K562 (cell line): ENCODE data around the gene RGS7BP. TPM values are rescaled to one million over a fixed set of nuclear protein-coding genes. Genes with fewer than 3 reads are reported as not detected.

Source experiments
- ATAC-seq: fragments of 200-7000 bp; cut with Tn5 transposase; 3 replicates; pipeline ENCODE4 v1.9.1; 2020; ENCODE audit warnings: moderate library complexity
- BruUV-seq: library from RNA; stranded (reverse); fragments of 400-500 nt; replicated peaks from 2 replicates; lab custom pipeline; 2021; lab: Mats Ljungman, UMichigan
- CTCF ChIA-PET: fragments of 300-600 bp; formaldehyde crosslinking; extraction: SDS; loops from one replicate; lab custom pipeline; 2021; ENCODE audit warnings: low intra/inter-chr PET ratio; lab: Yijun Ruan, JAX
- POLR2A ChIA-PET: fragments of 300-600, 350-650 bp; sonication (Branson Sonifier 250); formaldehyde crosslinking; extraction: SDS; loops from one replicate; lab custom pipeline; 2021; ENCODE audit warnings: antibody characterized with exemption, inconsistent platforms; lab: Yijun Ruan, JAX
- DNase-seq, 4 experiments: peaks; one replicate each; pipeline versions ENCODE4 v3.0.0 to v3.0.0-alpha.2; 2011 to 2018; ENCODE audit warnings: low spot score in 3 of 4, mixed read lengths in 3 of 4; ENCODE audit errors: extremely low read depth in 1 of 4
- FAIRE-seq: peaks from 2 replicates; lab custom pipeline; 2011; peaks lifted over from hg19 to GRCh38; lab: Jason Lieb, UNC
- H2AFZ ChIP-seq: 2 replicates; pipeline ENCODE4 v1.6.0; 2011; ENCODE audit warnings: low read depth, low read length, control low read depth, inconsistent platforms
- H3K27ac ChIP-seq: fragments of 200-600 bp; 3 replicates; pipeline ENCODE4 v1.8.0; 2011; ENCODE audit warnings: low read depth, mild to moderate bottlenecking, control low read depth, inconsistent platforms, low read length, moderate library complexity, mixed read lengths; ENCODE audit errors: extremely low read depth
- H3K27me3 ChIP-seq, 2 experiments: fragments of 300-600 bp in 1 of 2; 2 replicates in 1 of 2; 3 replicates in 1 of 2; pipeline versions ENCODE4 v1.6.0 to v1.8.0; 2011; ENCODE audit warnings: inconsistent platforms in 2 of 2, low read length in 2 of 2, mild to moderate bottlenecking in 1 of 2, mixed read lengths in 1 of 2, moderate library complexity in 1 of 2; ENCODE audit not compliant: control insufficient read depth in 2 of 2, insufficient read depth in 2 of 2
- H3K36me3 ChIP-seq: fragments of 300-600 bp; 3 replicates; pipeline ENCODE4 v1.8.0; 2011; ENCODE audit warnings: mild to moderate bottlenecking, low read length, inconsistent platforms; ENCODE audit not compliant: control insufficient read depth, insufficient read depth
- H3K4me1 ChIP-seq, 2 experiments: fragments of 200-600 bp in 1 of 2; replicated peaks in 1 of 2; 2 replicates in 1 of 2; 3 replicates in 1 of 2; pipeline versions ENCODE4 v1.5.1 to v1.8.0; 2011; ENCODE audit warnings: inconsistent platforms in 2 of 2, low read length in 2 of 2, mild to moderate bottlenecking in 1 of 2, mixed read lengths in 1 of 2, moderate library complexity in 1 of 2; ENCODE audit not compliant: control insufficient read depth in 2 of 2, insufficient read depth in 2 of 2
- H3K4me2 ChIP-seq: 2 replicates; pipeline ENCODE4 v1.6.1; 2011; ENCODE audit warnings: low read length, control low read depth, inconsistent platforms, mixed read lengths; ENCODE audit not compliant: insufficient read depth
- H3K4me3 ChIP-seq: fragments of 200-600 bp; sonication (generic), shearing (Covaris generic); 2 replicates; pipeline ENCODE4 v1.5.1; 2016; ENCODE audit warnings: control low read depth, inconsistent platforms
- H3K79me2 ChIP-seq: fragments of 200-600 bp; 3 replicates; pipeline ENCODE4 v1.8.0; 2011; ENCODE audit warnings: low read length, inconsistent platforms; ENCODE audit not compliant: control insufficient read depth, insufficient read depth
- H3K9ac ChIP-seq, 2 experiments: 2 replicates each; pipeline versions ENCODE4 v1.6.0 to v1.6.1; 2011; ENCODE audit warnings: low read depth in 2 of 2, low read length in 2 of 2, control low read depth in 1 of 2, inconsistent platforms in 1 of 2, mild to moderate bottlenecking in 1 of 2, mixed read lengths in 1 of 2; ENCODE audit not compliant: insufficient read depth in 1 of 2
- H3K9me1 ChIP-seq: one replicate; pipeline ENCODE4 v1.6.0; 2011; ENCODE audit warnings: inconsistent platforms, mild to moderate bottlenecking, low read length, moderate library complexity; ENCODE audit not compliant: control insufficient read depth, insufficient read depth
- H3K9me3 ChIP-seq: replicated peaks from 2 replicates; pipeline ENCODE4 v1.5.1; 2011; ENCODE audit warnings: low read depth, low read length, inconsistent platforms; ENCODE audit not compliant: control insufficient read depth, insufficient read depth
- H4K20me1 ChIP-seq: replicated peaks from 2 replicates; pipeline ENCODE4 v1.6.1; 2011; ENCODE audit warnings: low read length, inconsistent platforms, mixed read lengths; ENCODE audit not compliant: control insufficient read depth, insufficient read depth
- ESRRB ChIP-seq: fragments of 250-450 bp; sonication (Bioruptor Pico); IDR thresholded peaks from 2 replicates; pipeline ENCODE4 v1.5.0; 2020; ENCODE audit warnings: mild to moderate bottlenecking, moderate library complexity, borderline replicate concordance
- SIN3B ChIP-seq: fragments of 450-650 bp; IDR thresholded peaks from 2 replicates; pipeline ENCODE4 v1.6.1; 2017; ENCODE audit warnings: low read depth, mild to moderate bottlenecking, moderate library complexity
- WGBS: fragments of 100-300 bp; shearing (Covaris generic); methylation state at CpG from one replicate; pipeline ENCODE4 v1.1.6; 2016; ENCODE audit warnings: low coverage, mixed read lengths; ENCODE audit not compliant: insufficient coverage; ENCODE audit errors: missing lambda C conversion rate; 5-methylcytosine and 5-hydroxymethylcytosine counted together
- in situ Hi-C: fragments of 300-500 bp; cut with MboI; formaldehyde crosslinking; loops from 4 replicates; pipeline ENCODE4 v1.15.0; 2018; ENCODE audit warnings: inconsistent platforms, mixed read lengths
- intact Hi-C: fragments of 100-400 bp; cut with micrococcal nuclease; formaldehyde crosslinking; loops from 2 replicates; pipeline ENCODE4 v1.14.2; 2022
- polyA plus RNA-seq, 8 experiments: library from polyadenylated mRNA; depleted of rRNA in 4 of 8; stranded (reverse) in 5 of 8; unstranded in 3 of 8; fragments of >200 nt; fragmentation: Nextera tagmentation in 2 of 8; fragmentation: Illumina TruSeq in 1 of 8; extraction: Ambion mirVana in 2 of 8; extraction: Trizol in 1 of 8; gene quantifications; 2 replicates each; pipeline versions ENCODE4 v1.2.1 to v1.2.3, GENCODE V29; 2011 to 2014; ENCODE audit warnings: inconsistent platforms in 1 of 8, missing spikeins in 1 of 8
- total RNA-seq, 7 experiments: library from RNA; depleted of rRNA in 6 of 7; stranded (reverse); fragments of >200 nt in 6 of 7; fragmentation: Illumina TruSeq in 2 of 7; extraction: Trizol in 2 of 7; gene quantifications; 2 replicates each; pipeline versions ENCODE4 v1.2.1 to v1.2.3, GENCODE V29; 2011 to 2021; ENCODE audit warnings: low replicate concordance in 1 of 7
- TF ChIP-seq, protein P1 (sequence below), 2 experiments: fragments of 450-650 bp in 1 of 2; sonication (generic) in 1 of 2; formaldehyde crosslinking; conservative IDR thresholded peaks; 2 replicates each; pipeline versions ENCODE4 v1.4.0 to v1.8.1; 2020 to 2022; ENCODE audit warnings: mild to moderate bottlenecking in 1 of 2, missing genetic modification reagents in 1 of 2
- TF ChIP-seq, protein P2 (sequence below): fragments of 450-650 bp; formaldehyde crosslinking; IDR thresholded peaks from 2 replicates; pipeline ENCODE4 v1.4.0; 2020; ENCODE audit warnings: mild to moderate bottlenecking, moderate library complexity
- TF ChIP-seq, protein P3 (sequence below): sonication (generic); formaldehyde crosslinking; IDR thresholded peaks from 2 replicates; pipeline ENCODE4 v1.8.0; 2022; ENCODE audit warnings: mild to moderate bottlenecking, missing genetic modification reagents

The RGS7BP gene
- total and polyA plus RNA-seq, 9 of the 15 experiments (the other 6 are each of a cell fraction or from before 2014, with no cell fraction given) = not detected

DNA sequence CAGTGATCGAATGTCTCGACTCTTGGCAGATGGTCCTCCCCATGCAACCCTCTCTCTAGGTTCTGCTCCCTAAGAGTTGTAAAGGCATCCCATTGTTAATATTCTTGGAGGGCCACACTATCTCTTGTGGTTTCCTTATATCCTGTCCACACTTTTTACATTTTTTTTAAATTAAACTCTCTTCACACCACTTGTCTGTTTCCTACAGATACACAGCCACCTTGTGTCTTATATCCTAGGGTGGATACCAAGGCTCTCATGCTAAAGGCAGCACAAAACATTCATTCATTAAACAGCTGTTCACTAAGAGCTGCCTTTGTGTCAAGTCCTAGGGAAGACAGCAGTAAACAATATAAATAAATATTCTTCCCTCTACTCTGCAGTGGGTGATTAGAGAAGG is 124.0 kb downstream of the RGS7BP start (continued):
- TF ChIP-seq, protein P1, sequence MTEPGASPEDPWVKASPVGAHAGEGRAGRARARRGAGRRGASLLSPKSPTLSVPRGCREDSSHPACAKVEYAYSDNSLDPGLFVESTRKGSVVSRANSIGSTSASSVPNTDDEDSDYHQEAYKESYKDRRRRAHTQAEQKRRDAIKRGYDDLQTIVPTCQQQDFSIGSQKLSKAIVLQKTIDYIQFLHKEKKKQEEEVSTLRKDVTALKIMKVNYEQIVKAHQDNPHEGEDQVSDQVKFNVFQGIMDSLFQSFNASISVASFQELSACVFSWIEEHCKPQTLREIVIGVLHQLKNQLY (CRISPR knock-in tag; conservative IDR thresholded peaks at IDR 0.05) = no peak
- TF ChIP-seq ESRRB (CRISPR knock-in tag) = no peak
- TF ChIP-seq, all 486 proteins: peak for 0

DNA sequence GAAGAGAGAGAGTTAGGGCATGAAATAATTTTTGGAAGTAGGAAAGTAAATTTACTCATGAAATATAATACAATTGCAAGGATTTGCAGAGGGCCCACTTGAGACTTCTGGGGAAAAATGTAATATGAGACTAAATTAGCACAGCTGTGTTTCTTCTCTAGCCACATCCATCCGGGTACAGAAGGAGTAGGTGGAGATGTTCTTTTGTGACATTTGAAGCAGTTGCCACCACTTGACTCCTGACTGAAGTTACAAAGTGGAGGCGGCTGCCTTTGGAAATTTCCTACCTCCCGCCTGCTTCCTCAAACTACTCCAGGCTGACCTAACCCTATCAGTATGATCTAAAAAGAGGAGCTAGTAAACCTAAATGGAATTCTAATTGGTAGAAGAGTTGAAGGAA is 126.4 kb downstream of the RGS7BP start:
- Histone ChIP-seq H3K4me1 (no peaks in the 10 kb centered on the region), H3K27ac (no peak overlapping the region), H3K36me3 (no peaks in the 10 kb centered on the region), H3K9ac (no peak overlapping the region), H3K79me2 (no peaks in the 10 kb centered on the region), H3K9me3 (no peaks in the 10 kb centered on the region), H3K9me1 (no peaks in the 10 kb centered on the region), H2AFZ (no peak overlapping the region), H3K27me3 (no peaks in the 10 kb centered on the region; a peak in 1 of 5 replicates), H3K4me3 (no peak overlapping the region), H3K4me2 (no peak overlapping the region), H4K20me1 (no peaks in the 10 kb centered on the region)
- intact Hi-C loops = loop anchor here (10.0 kb wide), 1 partner anchor 313 kb away; no protein-coding TSS in a partner anchor
- BruUV-seq = no TSS peak
- in situ Hi-C loops = loop anchor here (5.0 to 25.0 kb wide), 2 partner anchors 145 to 855 kb away; partner anchors contain the start of gene ADAMTS6
- 0% methylated on average over 3 of the region's 3 CpGs for WGBS
- POLR2A ChIA-PET = no interaction called here
- ATAC-seq = no peak
- FAIRE-seq = no peak
- DNase-seq = no peak
- CTCF ChIA-PET = no interaction called here
- TF ChIP-seq, protein P2, sequence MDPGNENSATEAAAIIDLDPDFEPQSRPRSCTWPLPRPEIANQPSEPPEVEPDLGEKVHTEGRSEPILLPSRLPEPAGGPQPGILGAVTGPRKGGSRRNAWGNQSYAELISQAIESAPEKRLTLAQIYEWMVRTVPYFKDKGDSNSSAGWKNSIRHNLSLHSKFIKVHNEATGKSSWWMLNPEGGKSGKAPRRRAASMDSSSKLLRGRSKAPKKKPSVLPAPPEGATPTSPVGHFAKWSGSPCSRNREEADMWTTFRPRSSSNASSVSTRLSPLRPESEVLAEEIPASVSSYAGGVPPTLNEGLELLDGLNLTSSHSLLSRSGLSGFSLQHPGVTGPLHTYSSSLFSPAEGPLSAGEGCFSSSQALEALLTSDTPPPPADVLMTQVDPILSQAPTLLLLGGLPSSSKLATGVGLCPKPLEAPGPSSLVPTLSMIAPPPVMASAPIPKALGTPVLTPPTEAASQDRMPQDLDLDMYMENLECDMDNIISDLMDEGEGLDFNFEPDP (CRISPR knock-in tag) = no peak
- no peak for TF ChIP-seq SIN3B
- TF ChIP-seq, protein P3, sequence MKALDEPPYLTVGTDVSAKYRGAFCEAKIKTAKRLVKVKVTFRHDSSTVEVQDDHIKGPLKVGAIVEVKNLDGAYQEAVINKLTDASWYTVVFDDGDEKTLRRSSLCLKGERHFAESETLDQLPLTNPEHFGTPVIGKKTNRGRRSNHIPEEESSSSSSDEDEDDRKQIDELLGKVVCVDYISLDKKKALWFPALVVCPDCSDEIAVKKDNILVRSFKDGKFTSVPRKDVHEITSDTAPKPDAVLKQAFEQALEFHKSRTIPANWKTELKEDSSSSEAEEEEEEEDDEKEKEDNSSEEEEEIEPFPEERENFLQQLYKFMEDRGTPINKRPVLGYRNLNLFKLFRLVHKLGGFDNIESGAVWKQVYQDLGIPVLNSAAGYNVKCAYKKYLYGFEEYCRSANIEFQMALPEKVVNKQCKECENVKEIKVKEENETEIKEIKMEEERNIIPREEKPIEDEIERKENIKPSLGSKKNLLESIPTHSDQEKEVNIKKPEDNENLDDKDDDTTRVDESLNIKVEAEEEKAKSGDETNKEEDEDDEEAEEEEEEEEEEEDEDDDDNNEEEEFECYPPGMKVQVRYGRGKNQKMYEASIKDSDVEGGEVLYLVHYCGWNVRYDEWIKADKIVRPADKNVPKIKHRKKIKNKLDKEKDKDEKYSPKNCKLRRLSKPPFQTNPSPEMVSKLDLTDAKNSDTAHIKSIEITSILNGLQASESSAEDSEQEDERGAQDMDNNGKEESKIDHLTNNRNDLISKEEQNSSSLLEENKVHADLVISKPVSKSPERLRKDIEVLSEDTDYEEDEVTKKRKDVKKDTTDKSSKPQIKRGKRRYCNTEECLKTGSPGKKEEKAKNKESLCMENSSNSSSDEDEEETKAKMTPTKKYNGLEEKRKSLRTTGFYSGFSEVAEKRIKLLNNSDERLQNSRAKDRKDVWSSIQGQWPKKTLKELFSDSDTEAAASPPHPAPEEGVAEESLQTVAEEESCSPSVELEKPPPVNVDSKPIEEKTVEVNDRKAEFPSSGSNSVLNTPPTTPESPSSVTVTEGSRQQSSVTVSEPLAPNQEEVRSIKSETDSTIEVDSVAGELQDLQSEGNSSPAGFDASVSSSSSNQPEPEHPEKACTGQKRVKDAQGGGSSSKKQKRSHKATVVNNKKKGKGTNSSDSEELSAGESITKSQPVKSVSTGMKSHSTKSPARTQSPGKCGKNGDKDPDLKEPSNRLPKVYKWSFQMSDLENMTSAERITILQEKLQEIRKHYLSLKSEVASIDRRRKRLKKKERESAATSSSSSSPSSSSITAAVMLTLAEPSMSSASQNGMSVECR = no peak
